ENCODE data around the gene IGF1R.

The IGF1R gene

DNA sequence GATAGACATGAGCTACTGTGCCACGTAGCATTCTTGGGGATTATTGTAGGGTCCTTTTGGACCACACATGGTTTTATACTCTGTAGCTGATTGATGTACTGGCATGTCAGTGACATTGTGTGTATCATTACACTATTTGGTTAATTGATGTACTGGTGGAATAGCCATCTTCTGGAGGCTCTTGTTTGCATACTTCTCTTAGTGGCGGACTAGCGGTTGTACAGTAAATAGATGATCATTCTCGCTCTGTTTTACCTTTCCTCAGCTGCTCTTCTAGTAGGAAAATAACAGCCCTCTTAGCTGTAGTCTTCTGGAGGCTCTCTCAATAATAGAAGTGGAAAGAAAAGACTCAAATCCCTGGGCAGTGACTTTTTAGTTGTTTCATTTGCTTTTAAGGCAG lies 24.8 kb downstream of the IGF1R start:
- no peak for DNase-seq

- no peak for DNase-seq
Measured at GRCh38 chr15:98674336-98674735, 26.0 kb downstream of the IGF1R start.

DNA sequence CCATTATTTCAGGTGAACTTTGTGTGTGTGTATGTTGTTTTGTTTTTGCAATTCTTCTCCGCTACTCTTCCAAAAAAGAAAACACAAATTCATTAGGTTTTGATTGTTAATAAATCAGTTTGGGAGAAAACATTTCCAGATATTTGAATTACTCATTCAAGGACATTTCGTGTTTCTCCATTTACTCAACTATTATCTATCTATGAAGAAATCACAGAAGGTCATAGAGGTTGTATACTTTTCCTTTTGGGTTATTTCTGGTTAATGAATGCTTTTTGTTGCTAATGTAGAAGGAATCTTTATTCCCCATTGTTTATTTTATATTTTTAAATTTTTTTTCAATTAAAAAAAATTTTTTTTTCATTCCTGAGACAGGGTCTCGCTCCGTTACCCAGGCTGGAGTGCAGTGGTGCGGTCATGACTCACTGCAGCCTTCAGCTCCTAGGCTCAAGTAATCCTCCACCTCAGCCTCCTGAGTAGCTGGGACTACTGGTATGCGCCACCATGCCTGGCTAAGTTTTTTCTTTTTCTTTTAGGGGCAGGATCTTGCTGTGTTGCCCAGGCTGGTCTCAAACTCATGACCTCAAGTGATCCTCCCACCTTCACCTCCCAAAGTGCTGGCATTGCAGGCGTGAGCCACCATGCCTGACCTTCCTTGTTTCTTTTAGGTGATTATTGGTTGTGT lies 28.4 kb downstream of the IGF1R start:
- DNase-seq = no peak

- no peak for DNase-seq
Measured at GRCh38 chr15:98677345-98678059, 29.2 kb downstream of the IGF1R start.

- no peak for DNase-seq
Measured at GRCh38 chr15:98678484-98678883, 30.1 kb downstream of the IGF1R start.

- no peak for DNase-seq
Measured at GRCh38 chr15:98681061-98681460, 32.7 kb downstream of the IGF1R start.

DNA sequence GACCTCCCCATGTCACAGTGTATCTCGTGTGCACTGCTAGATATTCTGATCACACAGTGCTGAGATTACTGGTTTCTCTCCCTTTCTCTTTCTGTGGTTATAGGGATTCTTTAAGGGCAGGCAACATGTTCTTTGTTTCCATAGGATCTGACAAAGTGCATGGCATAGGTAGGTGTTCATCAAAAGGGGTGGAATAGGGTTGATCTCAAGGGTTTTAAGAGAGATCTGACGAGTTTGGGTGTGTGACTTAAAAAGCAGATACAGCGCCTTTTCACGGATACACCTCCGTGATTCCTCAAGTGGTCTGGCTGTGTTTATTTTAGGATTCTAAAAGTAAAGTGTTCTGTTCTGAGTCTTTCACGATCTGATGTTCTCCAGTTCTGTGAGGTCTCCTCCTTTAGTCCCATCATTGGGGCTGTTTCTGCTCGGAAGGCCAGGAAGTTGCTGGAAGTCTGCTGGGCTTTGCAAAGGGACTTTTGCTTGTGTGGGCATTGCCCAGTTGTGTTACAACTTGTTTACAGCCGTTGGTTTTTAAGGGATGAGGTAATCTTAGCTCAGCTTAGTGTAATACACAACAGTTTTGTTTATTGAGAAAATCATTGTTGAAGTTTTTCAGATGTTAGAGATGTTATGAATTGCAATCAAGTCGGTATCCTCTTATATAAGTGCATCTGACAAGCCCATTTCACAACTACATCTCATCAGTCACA lies 34.8 kb downstream of the IGF1R start:
- no peak for DNase-seq

GRCh38 chr15:98683831-98684230 lies 35.5 kb downstream of the IGF1R start:
- no peak for DNase-seq

DNA sequence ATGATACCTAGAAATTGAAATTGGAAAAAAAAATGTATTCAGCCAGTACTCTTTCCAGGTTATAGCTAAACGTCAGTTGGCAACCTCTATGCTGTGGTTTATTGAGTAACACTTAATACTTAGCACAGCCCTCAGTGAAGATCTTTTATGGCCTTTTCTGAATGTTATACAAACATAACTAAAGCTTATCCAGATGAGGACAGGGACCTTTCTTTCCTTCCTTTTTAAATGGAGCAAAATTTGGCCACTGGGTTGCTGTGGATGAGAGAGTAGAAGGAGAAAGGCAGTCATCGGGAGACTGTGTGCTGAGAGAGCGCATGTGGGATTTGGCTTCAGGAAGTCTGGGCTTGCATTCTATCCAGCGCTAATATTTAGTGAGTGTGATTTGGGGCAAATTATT lies 36.1 kb downstream of the IGF1R start:
- DNase-seq = no peak

- no peak for DNase-seq
Measured at GRCh38 chr15:98684995-98685525, 36.7 kb downstream of the IGF1R start.

DNA sequence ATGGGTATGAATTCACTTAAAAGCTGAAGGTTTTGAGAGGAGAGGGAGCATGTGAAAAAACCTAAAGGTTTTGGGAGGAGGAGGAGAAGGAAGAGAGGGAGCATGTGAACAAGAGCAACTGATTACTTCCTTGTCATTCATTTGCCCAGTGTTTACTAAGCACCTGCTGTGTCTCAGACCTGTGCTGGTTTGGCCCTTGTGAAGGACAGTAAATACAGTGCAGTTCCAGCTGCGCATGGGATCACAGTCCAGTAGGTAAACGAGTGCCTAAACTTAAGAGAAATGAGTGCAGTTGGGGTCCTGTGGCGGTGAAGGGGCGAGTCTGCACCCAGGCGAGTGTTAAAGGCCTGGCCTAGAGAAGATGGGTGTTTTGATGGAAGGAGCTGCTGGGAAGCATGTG lies 38.6 kb downstream of the IGF1R start:
- DNase-seq = no peak

DNA sequence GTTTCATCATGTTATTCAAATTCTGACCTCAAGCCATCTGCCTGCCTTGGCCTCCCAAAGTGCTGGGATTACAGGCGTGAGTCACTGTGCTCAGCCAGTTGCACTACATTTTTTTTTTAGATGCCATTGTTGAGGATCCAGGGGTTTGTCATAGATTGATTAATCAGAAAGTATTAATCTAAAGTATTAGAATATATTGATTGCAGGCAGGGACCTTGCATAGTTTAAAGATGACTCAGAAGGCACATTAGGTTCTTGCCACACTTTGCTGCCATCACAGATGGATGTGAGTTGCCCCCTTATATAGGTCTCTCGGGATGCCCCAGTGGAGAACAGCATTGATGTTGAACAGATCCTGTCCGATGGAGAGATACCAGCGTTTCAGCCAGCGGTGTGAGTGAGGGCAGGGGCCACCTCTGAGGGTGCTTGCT lies 41.1 kb downstream of the IGF1R start:
- DNase-seq = no peak

DNA sequence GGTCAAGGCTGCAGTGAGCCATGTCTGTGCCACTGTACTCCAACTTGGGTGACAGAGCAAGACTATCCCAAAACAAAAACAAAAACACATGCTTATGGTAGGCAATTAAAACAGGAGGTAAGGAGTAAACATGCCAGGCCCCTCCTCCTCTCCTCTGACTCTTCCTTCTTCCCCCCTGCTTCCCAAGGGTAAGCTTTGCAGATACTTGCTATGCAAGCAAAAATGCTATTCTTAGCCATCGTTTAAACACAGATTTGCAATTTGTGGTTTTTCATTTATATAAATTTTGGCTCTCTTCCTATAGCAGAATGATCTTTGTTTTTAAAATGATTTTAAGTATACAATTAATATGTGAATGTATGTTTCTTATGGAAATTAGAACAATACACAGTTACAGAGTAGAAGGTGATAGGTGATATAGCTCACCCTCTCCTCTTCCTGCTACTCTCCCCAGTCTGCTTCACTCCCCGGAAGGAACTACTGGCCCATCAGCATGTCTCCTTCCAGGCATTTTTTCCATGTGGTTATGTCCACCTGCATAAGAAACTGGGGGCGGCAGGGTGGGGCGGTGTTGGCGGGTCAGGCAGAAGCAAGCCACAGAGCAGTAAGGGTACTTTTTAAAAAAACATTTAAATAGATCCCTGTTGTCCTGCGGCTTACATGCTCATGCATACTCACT lies 42.1 kb downstream of the IGF1R start:
- no peak for DNase-seq

GRCh38 chr15:98692213-98692612 lies 43.9 kb downstream of the IGF1R start:
- DNase-seq = no peak

- DNase-seq = no peak
Measured at GRCh38 chr15:98694161-98694560, 45.8 kb downstream of the IGF1R start.

DNA sequence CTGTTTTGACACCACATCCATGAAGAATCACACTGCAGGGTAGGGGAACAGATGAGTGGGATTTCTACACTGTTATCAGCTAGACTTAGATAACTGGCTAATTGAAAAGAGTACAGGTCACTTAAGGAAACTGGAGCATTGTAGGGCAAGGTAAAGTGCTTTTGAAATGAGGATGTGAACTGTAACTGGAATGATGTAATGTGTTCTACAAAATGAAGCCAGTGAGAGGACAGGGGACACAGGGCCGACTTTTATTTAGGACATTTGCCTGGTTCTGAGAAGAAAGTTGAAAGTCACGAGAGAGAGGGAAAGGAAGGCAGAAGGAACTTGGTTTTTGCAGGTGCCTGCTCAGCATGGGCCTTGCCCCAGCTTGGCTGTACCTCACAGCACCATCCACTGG lies 50.5 kb downstream of the IGF1R start:
- no peak for DNase-seq

DNA sequence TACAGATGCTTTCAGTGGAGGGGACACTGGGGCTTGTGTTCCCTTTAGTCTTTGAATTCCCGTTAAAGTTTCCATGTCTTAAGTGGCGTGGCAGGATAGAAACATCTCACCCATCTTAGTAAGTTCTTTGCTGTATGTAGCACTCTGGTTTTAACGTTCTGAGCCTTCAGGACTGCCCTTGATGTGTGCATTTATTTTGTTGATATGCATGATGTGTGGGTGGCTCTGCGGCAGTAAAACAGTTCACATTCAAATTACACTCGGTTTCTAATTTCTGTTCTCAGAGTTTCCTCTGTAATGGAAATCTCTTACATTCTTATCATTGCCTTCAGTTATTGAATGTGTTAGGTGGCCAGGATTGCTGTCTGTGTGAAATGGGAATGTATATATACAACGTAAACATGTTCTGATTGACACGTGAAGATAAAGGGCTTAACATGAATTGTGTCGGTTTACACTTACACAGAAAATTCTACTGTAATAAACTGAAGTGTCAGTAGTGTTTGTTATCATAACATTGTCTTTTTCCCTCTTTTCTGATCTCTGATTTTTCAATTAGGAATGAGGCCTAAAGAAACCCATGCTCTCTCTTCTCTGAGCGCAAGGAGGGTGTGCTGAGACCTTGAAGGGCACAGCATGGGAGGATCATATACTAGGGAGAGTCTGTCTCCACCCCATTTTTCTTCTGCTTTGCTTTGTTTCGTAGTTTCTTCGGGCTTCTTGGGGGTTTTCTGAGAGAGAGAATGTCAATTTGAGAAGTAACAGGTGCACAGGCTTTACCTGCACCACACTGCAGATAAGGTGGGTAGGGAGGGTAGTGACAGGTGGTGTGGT lies 51.5 kb downstream of the IGF1R start:
- DNase-seq = no peak

DNA sequence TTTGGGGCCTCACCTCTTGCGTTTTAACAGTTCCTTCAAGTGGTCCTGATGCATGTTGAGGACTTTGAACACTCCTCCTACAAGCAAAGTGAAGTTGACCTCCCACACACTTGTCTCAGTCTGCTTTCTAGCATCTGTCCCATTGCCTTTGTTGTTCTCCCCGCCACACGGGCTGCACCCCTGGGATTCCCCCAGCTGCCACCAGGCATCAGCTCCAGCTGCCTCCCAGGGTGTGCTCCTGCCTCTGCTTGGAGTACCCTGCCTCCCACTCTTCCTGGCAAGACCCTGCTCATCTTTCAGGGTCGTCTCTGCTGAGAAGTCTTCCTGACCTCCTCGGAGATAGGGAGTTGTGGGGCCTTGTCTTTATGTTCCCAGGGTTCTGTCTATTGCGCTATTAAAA lies 52.2 kb downstream of the IGF1R start:
- no peak for DNase-seq

- no peak for DNase-seq
Measured at GRCh38 chr15:98703126-98703685, 54.9 kb downstream of the IGF1R start.

- no peak for DNase-seq
Measured at GRCh38 chr15:98705070-98705469, 56.7 kb downstream of the IGF1R start.

DNA sequence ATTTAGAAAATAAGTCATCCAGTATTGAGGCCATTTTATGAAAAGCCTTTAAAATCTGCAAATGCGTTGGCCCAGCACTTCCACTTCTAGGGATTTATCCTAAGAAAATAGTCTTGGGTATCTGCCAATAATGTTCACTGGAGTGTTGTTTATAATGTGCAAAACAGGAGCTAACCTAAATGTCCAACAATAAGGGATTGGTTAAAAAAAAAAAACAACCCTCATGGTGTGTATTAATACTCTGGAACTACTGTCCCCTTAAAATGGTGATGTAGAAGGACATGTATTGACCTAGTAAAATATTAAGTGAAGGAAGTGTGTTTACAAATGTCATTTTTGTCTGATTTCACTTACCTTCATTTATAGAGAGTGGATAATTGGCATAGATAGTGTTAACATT lies 58.0 kb downstream of the IGF1R start:
- no peak for DNase-seq

- DNase-seq = no peak
Measured at GRCh38 chr15:98706986-98707385, 58.6 kb downstream of the IGF1R start.
